ENCODE measurements around the gene C1QTNF9.
"Not testable (repeated sequence)": the region's sequence is repeated elsewhere in the genome, so short reads cannot be mapped to it uniquely, and the experiment has no call there.

C1QTNF9 gene

DNA sequence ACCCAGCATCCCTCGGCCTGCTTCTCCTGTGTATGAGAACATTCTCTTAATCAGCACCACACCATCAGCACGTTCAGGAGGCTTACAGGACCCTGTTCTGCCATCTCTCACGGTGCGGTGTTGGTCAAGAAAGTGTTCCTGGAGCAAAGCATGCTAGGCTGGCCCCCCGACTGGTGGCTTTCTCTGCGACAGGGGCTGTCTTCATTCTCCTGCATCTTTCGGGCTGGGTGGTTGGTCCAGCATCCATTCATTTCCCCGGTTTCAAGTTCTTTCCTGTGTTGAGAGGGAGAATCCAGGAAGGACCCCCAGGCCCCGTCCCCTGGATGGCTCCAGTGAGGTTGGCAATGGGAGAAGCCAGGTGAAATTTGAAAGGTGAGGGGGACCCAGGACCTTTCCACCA lies 55.8 kb downstream of the C1QTNF9 start:
- DNase-seq, result no peak

DNA sequence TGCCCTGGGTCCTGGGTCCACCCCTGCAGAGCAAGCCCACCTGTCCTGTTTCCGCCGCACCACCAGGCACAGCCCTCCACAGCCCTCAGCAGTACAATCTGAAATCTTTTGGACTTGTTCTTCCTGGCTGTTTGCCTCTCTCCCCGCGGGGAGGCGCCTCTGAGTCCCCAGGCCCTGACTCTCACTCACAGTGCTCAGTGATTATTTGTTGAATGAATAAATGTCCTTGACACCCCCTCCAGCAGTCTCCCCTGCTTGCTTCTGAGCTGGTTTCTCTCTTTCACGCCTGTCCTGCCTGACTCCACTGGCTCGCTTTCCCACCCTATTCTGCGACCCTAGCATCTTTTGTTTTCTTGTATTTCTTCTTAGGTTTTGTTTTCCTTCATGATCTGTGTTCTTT lies 56.9 kb downstream of the C1QTNF9 start:
- DNase-seq, result not testable (repeated sequence)

DNA sequence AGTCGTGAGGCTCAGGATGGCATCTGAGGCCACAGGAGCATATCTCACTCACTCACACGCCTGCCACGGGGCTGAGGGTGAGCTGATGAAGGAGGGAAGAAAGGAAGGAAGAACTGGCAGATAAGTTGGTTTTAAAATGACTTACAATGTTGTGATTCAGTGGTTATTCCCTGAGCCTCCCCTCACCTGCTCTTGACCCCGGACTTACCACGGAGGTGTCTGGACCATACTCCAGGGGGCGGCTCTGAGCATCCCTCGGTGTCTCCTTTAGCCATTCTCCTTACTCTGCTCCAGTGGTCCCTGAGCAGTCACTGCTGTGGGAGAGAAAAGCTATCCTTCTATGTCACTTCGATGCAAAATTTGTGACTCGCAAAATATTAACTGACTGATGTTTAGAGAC lies 61.9 kb downstream of the C1QTNF9 start:
- not testable (repeated sequence) for DNase-seq

All from HCEC 1CT (cell line).